SK-N-SH (cell line): ENCODE data around the gene PRKAB1. TPM values are rescaled to one million over a fixed set of nuclear protein-coding genes. Genes with fewer than 3 reads are reported as not detected.

Experiments used
- CTCF ChIA-PET: fragments of 300-600, 350-600 bp; formaldehyde crosslinking; extraction: SDS; loops from one replicate; lab custom pipeline; 2021; lab: Yijun Ruan, JAX
- POLR2A ChIA-PET: fragments of 350-600 bp; sonication (Branson Sonifier 250); formaldehyde crosslinking; extraction: SDS; loops from one replicate; lab custom pipeline; 2020; ENCODE audit warnings: antibody characterized with exemption, inconsistent platforms; lab: Yijun Ruan, JAX
- DNase-seq: peaks from one replicate; pipeline ENCODE4 v3.0.0; 2012
- H2AFZ ChIP-seq: fragments of 200-600 bp; sonication (generic); 2 replicates; pipeline ENCODE4 v1.8.1; 2016; ENCODE audit warnings: antibody characterized with exemption, mild to moderate bottlenecking, low read depth
- H3F3A ChIP-seq: fragments of 200-600 bp; sonication (generic); replicated peaks from 2 replicates; pipeline ENCODE3; 2016; ENCODE audit warnings: antibody characterized with exemption, mild to moderate bottlenecking; ENCODE audit not compliant: insufficient read depth
- H3K27ac ChIP-seq, 2 experiments: fragments of 200-500 bp in 1 of 2; fragments of 200-600 bp in 1 of 2; sonication (Bioruptor generic) in 1 of 2; sonication (generic), shearing (Covaris generic) in 1 of 2; 2 replicates each; pipeline versions ENCODE4 v1.5.1 to v1.6.1; 2014 to 2016; ENCODE audit warnings: low read depth in 2 of 2, inconsistent platforms in 1 of 2, low read length in 1 of 2, mild to moderate bottlenecking in 1 of 2, mixed read lengths in 1 of 2
- H3K27me3 ChIP-seq: fragments of 200-600 bp; sonication (generic), shearing (Covaris generic); 2 replicates; pipeline ENCODE4 v1.6.1; 2016; ENCODE audit warnings: mixed run types; ENCODE audit not compliant: insufficient read depth
- H3K36me3 ChIP-seq, 2 experiments: fragments of 200-500 bp in 1 of 2; fragments of 200-600 bp in 1 of 2; sonication (Bioruptor generic) in 1 of 2; sonication (generic) in 1 of 2; replicated peaks in 1 of 2; 2 replicates each; pipeline versions ENCODE3 to v1.5.1; 2014 to 2016; ENCODE audit warnings: low read length in 1 of 2, mild to moderate bottlenecking in 1 of 2; ENCODE audit not compliant: insufficient read depth in 2 of 2, control insufficient read depth in 1 of 2
- H3K4me1 ChIP-seq, 2 experiments: fragments of 200-500 bp in 1 of 2; fragments of 200-600 bp in 1 of 2; sonication (Bioruptor generic) in 1 of 2; sonication (generic), shearing (Covaris generic) in 1 of 2; 2 replicates each; pipeline versions ENCODE4 v1.5.1 to v1.6.1; 2014 to 2016; ENCODE audit warnings: low read depth in 1 of 2, low read length in 1 of 2, mixed run types in 1 of 2; ENCODE audit not compliant: insufficient read depth in 2 of 2, control insufficient read depth in 1 of 2
- H3K4me2 ChIP-seq: fragments of 200-600 bp; sonication (generic), shearing (Covaris generic); 2 replicates; pipeline ENCODE4 v1.6.1; 2017; ENCODE audit warnings: mixed run types
- H3K4me3 ChIP-seq, 2 experiments: fragments of 200-500 bp in 1 of 2; fragments of 200-600 bp in 1 of 2; sonication (Bioruptor generic) in 1 of 2; sonication (generic), shearing (Covaris generic) in 1 of 2; 2 replicates each; pipeline versions ENCODE4 v1.5.1 to v1.8.1; 2014 to 2016; ENCODE audit warnings: low read depth in 2 of 2, inconsistent platforms in 1 of 2, low read length in 1 of 2, mild to moderate bottlenecking in 1 of 2, mixed read lengths in 1 of 2, moderate library complexity in 1 of 2
- H3K79me2 ChIP-seq: fragments of 200-600 bp; sonication (generic); 2 replicates; pipeline ENCODE4 v1.8.1; 2017; ENCODE audit warnings: mild to moderate bottlenecking; ENCODE audit not compliant: insufficient read depth
- H3K9ac ChIP-seq: fragments of 200-600 bp; sonication (generic); 2 replicates; pipeline ENCODE4 v1.6.1; 2017; ENCODE audit warnings: mixed run types
- H3K9me2 ChIP-seq: fragments of 200-600 bp; sonication (generic); 2 replicates; pipeline ENCODE4 v1.6.1; 2017; ENCODE audit warnings: mixed run types
- H3K9me3 ChIP-seq: fragments of 200-600 bp; sonication (generic); 2 replicates; pipeline ENCODE4 v1.6.1; 2017; ENCODE audit warnings: mixed run types, mild to moderate bottlenecking, moderate library complexity
- H4K20me1 ChIP-seq: fragments of 200-600 bp; sonication (generic); 2 replicates; pipeline ENCODE4 v1.6.1; 2017; ENCODE audit warnings: mild to moderate bottlenecking, mixed run types; ENCODE audit not compliant: insufficient read depth
- CHD2 ChIP-seq: fragments of 150-350 bp; IDR thresholded peaks from 2 replicates; pipeline ENCODE4 v1.6.1; 2018; ENCODE audit warnings: low read length; ENCODE audit not compliant: partially characterized antibody
- ELF1 ChIP-seq: IDR thresholded peaks from 2 replicates; pipeline ENCODE4 v1.4.0; 2012
- EP300 ChIP-seq, 2 experiments: IDR thresholded peaks; 2 replicates each; pipeline versions ENCODE4 v1.4.0 to v1.6.1; 2012; ENCODE audit warnings: borderline replicate concordance in 1 of 2, low read depth in 1 of 2, low read length in 1 of 2
- FOSL2 ChIP-seq: IDR thresholded peaks from 2 replicates; pipeline ENCODE4 v1.4.0; 2012; ENCODE audit warnings: low read depth, mild to moderate bottlenecking, moderate library complexity, borderline replicate concordance
- FOXJ3 ChIP-seq: sonication (generic); formaldehyde crosslinking; IDR thresholded peaks from 2 replicates; pipeline ENCODE4 v1.5.1; 2020; ENCODE audit warnings: mild to moderate bottlenecking, missing genetic modification reagents
- FOXM1 ChIP-seq: IDR thresholded peaks from 2 replicates; pipeline ENCODE4 v1.4.0; 2012; ENCODE audit warnings: low read depth, mild to moderate bottlenecking
- GATA2 ChIP-seq: sonication (generic); formaldehyde crosslinking; IDR thresholded peaks from 2 replicates; pipeline ENCODE4 v1.5.0; 2020; ENCODE audit warnings: mild to moderate bottlenecking, missing genetic modification reagents
- IRF3 ChIP-seq: fragments of 150-350 bp; IDR thresholded peaks from 2 replicates; pipeline ENCODE4 v1.6.1; 2016; ENCODE audit warnings: mild to moderate bottlenecking, low read depth, low read length
- MAX ChIP-seq: IDR thresholded peaks from 2 replicates; pipeline ENCODE4 v1.4.0; 2012; ENCODE audit warnings: low read depth
- MXI1 ChIP-seq: IDR thresholded peaks from 2 replicates; pipeline ENCODE4 v1.6.1; 2012; ENCODE audit warnings: mild to moderate bottlenecking, low read depth, low read length, improper control_type of control experiment
- PBX3 ChIP-seq: IDR thresholded peaks from 2 replicates; pipeline ENCODE4; 2012
- POLR2AphosphoS5 ChIP-seq: IDR thresholded peaks from 2 replicates; pipeline ENCODE4 v1.6.1; 2012; ENCODE audit warnings: low read depth, low read length
- RAD21 ChIP-seq: IDR thresholded peaks from 2 replicates; pipeline ENCODE4 v1.6.1; 2012; ENCODE audit warnings: mild to moderate bottlenecking, low read length
- REST ChIP-seq: IDR thresholded peaks from 2 replicates; pipeline ENCODE4 v1.6.1; 2012; ENCODE audit warnings: mild to moderate bottlenecking, low read depth, low read length, moderate library complexity
- RFX5 ChIP-seq: IDR thresholded peaks from 2 replicates; pipeline ENCODE4 v1.6.1; 2012; ENCODE audit warnings: mild to moderate bottlenecking, improper control_type of control experiment, low read length
- RXRA ChIP-seq: IDR thresholded peaks from 2 replicates; pipeline ENCODE4 v1.4.0; 2012; ENCODE audit warnings: low read depth, mild to moderate bottlenecking, borderline replicate concordance
- SMC3 ChIP-seq: IDR thresholded peaks from 2 replicates; pipeline ENCODE4 v1.6.1; 2012; ENCODE audit warnings: low read depth, low read length, improper control_type of control experiment
- TAF1 ChIP-seq: IDR thresholded peaks from 2 replicates; pipeline ENCODE4 v1.6.1; 2012; ENCODE audit warnings: low read depth, mild to moderate bottlenecking, low read length, moderate library complexity, borderline replicate concordance
- TCF12 ChIP-seq: IDR thresholded peaks from 2 replicates; pipeline ENCODE4 v1.4.0; 2012
- USF2 ChIP-seq: fragments of 150-350 bp; IDR thresholded peaks from 2 replicates; pipeline ENCODE4 v1.6.1; 2017; ENCODE audit warnings: antibody characterized with exemption, low read length, low read depth, borderline replicate concordance
- YY1 ChIP-seq: IDR thresholded peaks from 2 replicates; pipeline ENCODE4 v1.4.0; 2012; ENCODE audit warnings: low read depth, mild to moderate bottlenecking
- WGBS: methylation state at CpG from one replicate; pipeline ENCODE4 v1.1.6; 2017; ENCODE audit warnings: low lambda C conversion rate; 5-methylcytosine and 5-hydroxymethylcytosine counted together
- polyA plus RNA-seq, 3 experiments: library from polyadenylated mRNA; depleted of rRNA; stranded (reverse); fragments of >200 nt; gene quantifications; 2 replicates each; pipeline ENCODE4 v1.2.3, GENCODE V29; 2012

Gene PRKAB1
- polyA plus RNA-seq, 1 of the 3 experiments (the other 2 are of a cell fraction) = 28.9 TPM

- Histone ChIP-seq H2AFZ (no peak overlapping the region), H3F3A (no peaks in the 10 kb centered on the region), H3K27me3 (no peaks in the 10 kb centered on the region), H3K9me2 (no peaks in the 10 kb centered on the region), H3K36me3 (peaks cover 6% of the 10 kb centered on the region in 2 experiments), H3K9me3 (no peaks in the 10 kb centered on the region), H4K20me1 (no peaks in the 10 kb centered on the region), H3K4me2 (no peak overlapping the region), H3K4me1 (no peaks in the 10 kb centered on the region), H3K27ac (no peak overlapping the region), H3K79me2 (no peaks in the 10 kb centered on the region), H3K4me3 (no peak overlapping the region), H3K9ac (no peak overlapping the region)
- POLR2A ChIA-PET = no interaction called here
- no peak for DNase-seq
- TF ChIP-seq YY1 (no peak), RFX5 (no peak), IRF3 (no peak), ELF1 (no peak), REST (no peak), MAX (no peak), CHD2 (no peak), POLR2AphosphoS5 (no peak), TAF1 (no peak), USF2 (no peak)
- CTCF ChIA-PET = interaction anchor here (1.1 kb wide), 1 partner anchor 50 kb away, joined by 4 read pairs; no protein-coding TSS in a partner anchor
- 97% methylated on average over 8 of the region's 8 CpGs for WGBS
Observed at GRCh38 chr12:119729871-119730270, 61.9 kb downstream of the PRKAB1 start.

GRCh38 chr12:119730381-119730780, 62.4 kb downstream of the PRKAB1 start:
- no peaks in the 10 kb centered on the region for H3F3A ChIP-seq
- H3K9me2 ChIP-seq = no peaks in the 10 kb centered on the region
- no peaks in the 10 kb centered on the region for H3K27me3 ChIP-seq
- H2AFZ ChIP-seq = no peak overlapping the region
- no peaks in the 10 kb centered on the region for H3K4me1 ChIP-seq
- no peak for DNase-seq
- H3K36me3 ChIP-seq = peaks cover 7 to 8% of the 10 kb centered on the region in 2 experiments
- H3K27ac ChIP-seq = no peak overlapping the region
- H3K9me3 ChIP-seq = no peaks in the 10 kb centered on the region
- H3K4me2 ChIP-seq = no peak overlapping the region
- ChIA-PET CTCF (no interaction called here), POLR2A (no interaction called here)
- H3K79me2 ChIP-seq = no peaks in the 10 kb centered on the region
- H3K9ac ChIP-seq = no peak overlapping the region
- H4K20me1 ChIP-seq = no peaks in the 10 kb centered on the region
- no peak overlapping the region for H3K4me3 ChIP-seq
- WGBS = 98% methylated on average over 10 of the region's 13 CpGs
- TF ChIP-seq MXI1 (no peak), FOSL2 (no peak), GATA2 (CRISPR knock-in tag) (no peak), TCF12 (no peak), TAF1 (no peak), FOXM1 (no peak), MAX (no peak), FOXJ3 (CRISPR knock-in tag) (no peak), SMC3 (no peak), CHD2 (no peak), POLR2AphosphoS5 (no peak), RFX5 (no peak), RXRA (no peak), RAD21 (no peak), PBX3 (no peak), EP300 (IDR thresholded peaks at IDR 0.05; ENCODE audit: borderline replicate concordance in 1 of 2, low read depth in 1 of 2, low read length in 1 of 2) (no peak)
